Skeletal muscle tissue (tissue), 4 donors: ENCODE results near the gene MSL1. TPM values are rescaled to one million over a fixed set of nuclear protein-coding genes. Genes with fewer than 3 reads are reported as not detected.

Experiments used
- H3K27ac ChIP-seq: one replicate; pipeline ENCODE4 v1.7.0; 2013; ENCODE audit warnings: mild to moderate bottlenecking, low read depth, low read length, inconsistent platforms
- H3K27me3 ChIP-seq, 3 donors: one replicate each; pipeline ENCODE4 v1.7.0; 2013; ENCODE audit warnings: low read length in 3 of 3; ENCODE audit not compliant: control insufficient read depth in 3 of 3, insufficient read depth in 3 of 3
- H3K36me3 ChIP-seq, 3 donors: one replicate each; pipeline ENCODE4 v1.7.0; 2013; ENCODE audit warnings: low read length in 3 of 3; ENCODE audit not compliant: control insufficient read depth in 3 of 3, insufficient read depth in 3 of 3
- H3K4me1 ChIP-seq, 3 donors: one replicate each; pipeline ENCODE4 v1.7.0; 2013; ENCODE audit warnings: low read length in 3 of 3, mild to moderate bottlenecking in 3 of 3; ENCODE audit not compliant: control insufficient read depth in 3 of 3, insufficient read depth in 3 of 3
- H3K4me3 ChIP-seq, 3 donors: one replicate each; pipeline ENCODE4 v1.7.0; 2013; ENCODE audit warnings: low read length in 3 of 3
- H3K9ac ChIP-seq, 3 donors: one replicate each; pipeline ENCODE4 v1.7.0; 2013; ENCODE audit warnings: low read length in 3 of 3, mild to moderate bottlenecking in 3 of 3, moderate library complexity in 2 of 3, low read depth in 1 of 3
- H3K9me3 ChIP-seq, 3 donors: one replicate each; pipeline ENCODE4 v1.7.0; 2013; ENCODE audit warnings: low read length in 3 of 3; ENCODE audit not compliant: control insufficient read depth in 3 of 3
- total RNA-seq: library from RNA; depleted of rRNA; stranded (reverse); fragments of >200 nt; gene quantifications from one replicate; pipeline ENCODE4 v1.2.3, GENCODE V29; 2014
- donor health status: Osteomylitis.

MSL1 gene
- total RNA-seq, 1 donor from 2014 or later, result 53.8 TPM

DNA sequence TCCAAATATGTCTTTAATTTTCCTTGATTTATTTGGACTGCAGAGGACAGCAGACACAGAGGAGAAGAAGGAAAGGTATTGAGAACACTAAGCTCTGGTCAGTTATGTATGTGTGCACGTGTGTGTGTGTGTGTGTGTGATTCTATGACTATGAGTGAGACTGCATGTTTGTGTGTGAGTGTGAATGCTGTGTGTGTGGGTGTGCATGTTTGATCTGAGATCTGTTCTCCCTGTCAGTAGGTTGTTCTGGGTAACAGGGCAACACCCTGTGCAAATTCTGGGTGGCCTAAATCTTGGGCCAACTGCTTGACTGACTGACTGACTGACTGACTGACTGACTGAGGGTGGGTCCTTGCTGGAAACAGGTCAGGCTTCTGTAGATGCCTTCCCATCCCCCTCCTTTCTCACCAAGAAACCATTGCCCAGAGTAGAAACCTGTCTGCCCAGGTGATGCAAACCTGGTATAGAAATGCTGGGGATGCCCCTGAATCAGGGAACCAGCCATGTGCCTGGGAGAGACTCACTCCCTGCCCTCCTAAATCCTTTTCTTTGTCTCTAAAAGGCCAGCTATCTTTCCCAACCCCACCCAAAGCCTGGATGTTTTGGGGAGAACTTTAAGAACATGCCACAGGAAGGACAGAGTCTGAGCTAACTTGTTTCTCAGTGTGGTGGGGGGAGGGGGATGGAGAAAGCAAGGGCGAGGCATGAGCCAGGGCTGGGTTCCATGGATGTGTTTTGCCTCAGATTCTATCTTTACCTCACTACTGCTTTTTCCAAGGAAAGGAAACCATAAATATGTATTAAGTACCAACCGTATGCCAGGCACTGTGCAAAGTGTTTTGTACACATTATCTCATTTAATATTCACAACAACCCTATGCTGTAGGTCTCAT is 16.9 kb upstream of the MSL1 start:
- Histone ChIP-seq H3K9ac (peak overlapping the region in 2 of 3 donors; percentile 36 to 95), H3K4me3 (peak overlapping the region in 2 of 3 donors; percentile 0 to 27), H3K36me3 (peaks cover 0 to 5% (median 0%) of the 10 kb centered on the region in 3 donors), H3K27me3 (no peaks in the 10 kb centered on the region), H3K27ac (peak overlapping the region; percentile 99), H3K9me3 (no peaks in the 10 kb centered on the region), H3K4me1 (peaks cover 85 to 94% (median 88%) of the 10 kb centered on the region in 3 donors)

DNA sequence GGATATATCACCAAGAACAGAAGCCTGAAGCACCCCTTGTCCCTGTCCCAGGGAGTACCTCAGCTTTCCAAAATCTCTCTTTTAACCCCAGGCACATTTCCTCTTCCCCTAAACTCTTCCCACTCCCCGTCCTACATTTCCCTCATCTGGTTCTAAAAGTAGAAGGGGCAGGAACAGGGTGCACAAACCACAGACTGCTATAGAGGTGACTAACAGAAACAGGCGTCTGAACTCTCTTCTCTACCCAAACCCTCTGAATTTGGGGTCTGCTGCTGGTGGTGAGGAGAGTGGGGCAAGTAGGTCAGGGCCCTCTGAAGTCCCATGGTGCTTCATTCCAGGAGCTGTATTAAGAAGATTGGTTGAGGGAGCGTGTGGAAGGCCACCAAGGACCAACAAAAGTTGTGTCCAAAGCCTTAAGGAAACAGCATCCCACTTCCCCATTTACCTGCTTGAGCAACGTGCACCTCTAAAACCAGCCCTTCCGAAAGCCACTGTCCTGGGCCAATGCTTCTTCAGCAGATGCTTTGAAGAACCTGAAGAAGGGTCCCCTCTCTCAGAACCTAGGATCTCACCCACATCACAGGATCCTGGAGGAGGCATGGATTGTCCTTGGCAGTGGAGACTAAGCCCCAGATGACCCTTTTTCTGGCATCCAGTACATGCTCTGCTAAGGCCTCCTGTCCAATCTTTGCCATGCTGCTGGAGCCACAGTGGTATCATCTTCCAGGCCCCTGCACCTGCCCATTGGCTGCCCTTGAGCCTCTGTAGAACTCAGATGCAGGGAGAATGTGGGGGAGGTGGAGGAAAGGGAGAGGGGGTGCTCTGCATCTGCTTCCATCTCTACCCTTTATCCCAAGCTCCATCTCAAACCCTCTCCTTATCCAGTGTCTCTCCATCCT is 15.7 kb upstream of the MSL1 start:
- peak overlapping the region; percentile 42 to 95 (median 83) for H3K9ac ChIP-seq
- no peaks in the 10 kb centered on the region for H3K36me3 ChIP-seq

DNA sequence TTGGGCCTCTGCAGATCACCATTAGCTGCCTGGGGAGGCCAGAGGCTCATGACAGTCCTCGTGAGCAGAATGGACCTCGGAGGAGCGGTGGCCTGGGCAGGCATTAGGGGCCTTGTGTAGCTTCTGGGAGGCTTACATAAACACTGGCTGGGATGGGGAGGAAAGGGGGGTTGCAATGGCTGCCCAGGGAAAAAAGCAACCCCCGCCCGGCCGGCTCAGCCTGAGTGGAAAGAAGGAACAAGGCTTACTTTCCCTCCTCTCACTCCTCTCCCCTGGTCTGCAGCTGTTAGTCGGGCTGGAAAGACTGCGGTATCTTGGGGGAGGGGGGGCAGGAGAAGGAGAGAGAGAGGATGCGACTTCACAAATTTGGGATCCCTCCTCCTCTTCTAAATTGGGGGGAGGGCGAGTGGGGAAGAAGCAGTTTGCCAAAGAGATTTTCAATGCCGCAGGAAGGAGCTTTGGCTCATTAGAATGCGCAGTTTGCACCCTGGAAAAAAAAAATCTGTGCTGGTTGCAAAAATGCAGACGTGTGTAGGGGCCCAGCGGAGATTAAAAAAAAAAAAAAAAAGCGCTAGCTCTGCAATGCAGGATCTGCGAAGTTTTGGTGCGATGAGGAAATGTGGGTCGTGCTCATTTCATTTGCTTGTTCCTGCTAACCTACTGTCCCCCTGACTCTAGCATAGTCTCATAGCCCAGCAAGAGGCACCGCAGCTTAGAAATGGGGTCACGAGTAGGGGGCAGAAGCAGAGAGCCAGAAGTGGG is 14.8 kb upstream of the MSL1 start:
- peaks cover 92 to 96% (median 95%) of the 10 kb centered on the region in 3 donors for H3K4me1 ChIP-seq
- peak overlapping the region; percentile 47 to 68 (median 55) for H3K4me3 ChIP-seq
- H3K9ac ChIP-seq, result peak overlapping the region; percentile 73 to 95 (median 83)

More for the DNA sequence above, 15.7 kb upstream of the MSL1 start:
- peaks cover 92 to 96% (median 96%) of the 10 kb centered on the region in 3 donors for H3K4me1 ChIP-seq
- H3K4me3 ChIP-seq, result peak overlapping the region; percentile 44 to 68 (median 57)
- no peaks in the 10 kb centered on the region for H3K9me3 ChIP-seq
- H3K27ac ChIP-seq, result peak overlapping the region; percentile 99
- H3K27me3 ChIP-seq, result no peaks in the 10 kb centered on the region

DNA sequence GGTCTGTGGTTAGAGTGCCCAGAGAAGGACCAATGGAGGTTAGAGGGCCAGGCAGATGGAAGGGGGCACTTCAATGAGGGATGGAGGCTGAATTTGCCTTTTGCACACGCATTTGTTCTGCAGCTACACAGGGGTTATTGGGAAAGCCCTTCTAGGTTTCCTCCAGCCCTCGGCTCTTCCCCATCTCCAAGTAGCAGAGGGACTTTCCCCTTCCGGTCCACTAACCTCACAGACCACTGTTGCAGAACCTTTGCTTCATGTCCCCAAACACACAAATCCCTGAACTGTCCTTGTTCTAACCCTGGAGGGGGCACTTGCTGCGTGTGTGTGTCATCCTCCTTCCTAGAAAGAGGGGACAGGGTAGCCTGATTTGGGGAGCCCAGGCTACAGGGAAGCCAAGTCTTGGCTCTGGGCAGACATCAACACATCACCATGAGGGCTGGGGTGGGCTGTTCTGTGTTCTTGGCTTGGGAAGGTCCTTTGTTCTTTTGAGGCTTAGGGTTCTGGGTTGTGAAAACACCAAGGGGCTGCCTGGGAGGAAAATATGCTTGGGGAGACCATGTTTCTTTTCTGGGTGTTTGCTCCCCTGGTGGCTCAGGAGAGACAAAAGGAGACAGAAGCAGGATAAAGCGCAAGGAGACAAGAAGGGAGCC is 14.1 kb upstream of the MSL1 start:
- Histone ChIP-seq H3K9ac (peak overlapping the region; percentile 73 to 95 (median 83)), H3K36me3 (no peaks in the 10 kb centered on the region), H3K27ac (peak overlapping the region; percentile 99), H3K4me3 (peak overlapping the region; percentile 47 to 68 (median 55)), H3K27me3 (no peaks in the 10 kb centered on the region), H3K9me3 (no peaks in the 10 kb centered on the region), H3K4me1 (peaks cover 98 to 99% (median 98%) of the 10 kb centered on the region in 3 donors)

More for the DNA sequence above, 14.8 kb upstream of the MSL1 start:
- Histone ChIP-seq H3K36me3 (no peaks in the 10 kb centered on the region), H3K27ac (peak overlapping the region; percentile 99), H3K27me3 (no peaks in the 10 kb centered on the region), H3K9me3 (no peaks in the 10 kb centered on the region)

DNA sequence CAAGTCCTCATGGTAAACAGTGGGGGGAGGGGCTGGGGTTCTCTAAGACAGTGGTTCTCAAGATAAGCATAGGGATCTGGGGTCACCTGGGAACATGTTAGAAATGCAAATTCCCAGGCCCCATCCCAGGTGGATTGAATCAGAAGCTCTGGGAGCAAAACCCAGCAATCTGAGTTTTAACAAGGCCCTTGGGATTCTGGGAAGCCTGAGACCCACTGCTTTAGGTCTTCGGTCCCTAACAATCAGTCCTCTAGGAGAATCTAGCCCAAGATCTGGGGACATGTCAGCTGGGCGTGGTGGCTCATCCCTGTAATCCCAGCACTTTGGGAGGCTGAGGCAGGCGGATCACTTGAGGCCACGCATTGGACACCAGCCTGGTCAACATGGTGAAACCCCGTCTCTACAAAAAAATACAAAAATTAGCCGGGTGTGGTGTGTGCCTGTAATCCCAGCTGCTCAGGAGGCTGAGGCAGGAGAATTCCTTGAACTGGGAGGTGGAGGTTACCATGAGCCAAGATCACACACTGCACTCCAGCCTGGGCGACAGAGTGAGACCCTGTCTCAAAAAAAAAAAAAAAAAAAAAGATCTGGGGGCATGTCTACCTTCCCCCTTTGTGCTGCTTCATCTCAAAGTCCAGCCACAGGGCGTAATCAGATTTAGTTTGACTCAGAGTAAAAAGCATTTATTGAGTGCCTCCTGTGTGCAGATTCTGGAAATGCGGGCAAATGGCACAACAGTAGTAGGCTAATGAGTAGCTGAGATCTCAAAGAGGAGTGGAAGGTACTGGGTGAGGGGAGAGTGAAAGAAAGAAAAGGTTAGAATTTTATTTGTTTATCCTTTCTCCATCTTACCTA is 12.6 kb upstream of the MSL1 start:
- no peaks in the 10 kb centered on the region for H3K9me3 ChIP-seq
- H3K4me1 ChIP-seq, result peaks cover 95 to 98% (median 97%) of the 10 kb centered on the region in 3 donors
- peak overlapping the region in 1 of 3 donors; percentile 29 for H3K4me3 ChIP-seq
- H3K36me3 ChIP-seq, result no peaks in the 10 kb centered on the region
- peak overlapping the region; percentile 35 to 85 (median 73) for H3K9ac ChIP-seq
- H3K27ac ChIP-seq, result peak overlapping the region; percentile 99
- no peaks in the 10 kb centered on the region for H3K27me3 ChIP-seq

DNA sequence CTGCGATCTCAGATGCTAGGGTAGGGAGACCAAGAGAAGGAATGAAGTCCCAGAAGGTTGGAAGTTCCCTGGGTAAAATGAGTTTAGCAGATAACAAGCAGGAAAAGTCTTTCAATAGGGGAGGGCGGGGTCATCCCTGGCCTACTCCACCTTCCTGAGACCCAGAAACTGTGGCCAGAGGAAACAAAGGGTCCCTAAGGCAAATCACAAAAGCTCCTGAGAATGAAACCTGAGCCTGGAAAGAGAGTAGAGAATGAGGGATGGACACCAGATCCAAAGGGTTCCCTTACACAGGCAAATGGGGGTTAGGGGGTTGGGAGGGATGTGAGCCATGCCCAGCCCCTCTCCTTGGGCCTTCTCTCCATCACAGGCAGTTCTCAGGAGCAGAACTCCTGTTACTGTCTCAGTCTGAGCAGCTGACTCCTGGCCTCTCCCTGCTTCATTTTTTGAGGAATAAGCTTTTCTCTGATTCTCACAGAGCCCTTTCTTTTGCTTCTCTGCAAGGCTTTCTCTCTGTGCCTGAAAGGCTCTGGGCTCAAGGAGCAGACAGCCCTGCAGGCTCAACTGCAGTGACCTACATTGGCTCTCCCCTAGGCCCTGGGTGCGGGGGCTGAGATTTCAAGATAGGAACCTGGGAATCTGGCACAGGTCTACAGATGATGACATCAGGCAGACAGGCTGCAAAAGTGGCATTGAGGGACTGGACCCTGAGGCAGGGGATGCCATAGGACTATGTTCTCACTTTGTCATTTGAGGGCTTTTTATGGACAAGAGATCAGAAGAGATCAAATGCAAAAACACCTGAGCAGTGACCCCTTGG is 11.5 kb upstream of the MSL1 start:
- Histone ChIP-seq H3K9me3 (no peaks in the 10 kb centered on the region), H3K36me3 (no peaks in the 10 kb centered on the region), H3K27me3 (no peaks in the 10 kb centered on the region), H3K27ac (peak overlapping the region; percentile 99), H3K4me1 (peaks cover 90 to 97% (median 94%) of the 10 kb centered on the region in 3 donors), H3K9ac (peak overlapping the region; percentile 46 to 85 (median 46)), H3K4me3 (peak overlapping the region; percentile 20 to 55 (median 23))

DNA sequence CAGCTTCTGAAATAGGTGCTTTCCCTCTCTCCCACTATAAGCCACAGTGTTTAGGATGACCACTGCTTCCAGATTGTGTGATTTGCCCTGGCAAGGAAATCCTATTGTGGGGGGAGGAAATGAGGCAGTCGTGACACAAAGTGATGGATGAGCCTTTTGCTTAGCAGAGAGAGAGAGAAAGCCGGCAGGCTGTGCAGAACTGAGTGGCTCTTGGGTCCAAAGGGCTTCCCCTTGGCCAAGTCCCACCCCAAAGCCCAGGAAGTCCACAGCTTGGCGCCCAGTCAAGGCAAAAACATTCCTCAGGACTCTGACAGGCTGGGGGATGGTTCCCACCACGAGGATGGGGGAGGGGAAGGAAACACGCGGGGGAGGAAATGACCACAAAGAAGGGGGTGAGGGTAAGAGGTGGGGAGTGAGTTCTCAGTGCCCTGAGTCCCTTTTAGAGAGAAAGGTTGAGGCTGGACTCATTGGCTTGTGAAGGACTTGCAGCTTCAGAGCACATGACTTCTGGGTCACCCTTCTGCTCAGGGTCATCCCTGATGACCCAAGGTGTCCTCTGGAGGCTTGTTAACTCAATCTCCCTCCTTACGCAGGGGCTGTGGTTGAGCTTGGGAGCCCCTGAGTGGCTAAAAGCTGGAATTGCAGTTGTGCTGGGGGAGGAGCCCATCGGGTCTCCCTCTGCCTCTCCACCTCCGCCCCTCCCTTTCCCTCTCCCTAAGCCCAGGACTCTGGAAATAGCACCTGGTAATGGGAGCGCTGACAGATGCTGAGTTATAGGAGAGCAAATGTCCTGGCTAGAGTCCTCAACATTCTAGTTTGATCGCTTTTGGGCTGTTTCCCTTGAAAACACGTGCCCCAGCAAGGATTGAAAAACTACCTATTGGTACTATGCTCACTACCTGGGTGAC is 10.3 kb upstream of the MSL1 start:
- Histone ChIP-seq H3K27ac (peak overlapping the region; percentile 99), H3K9ac (peak overlapping the region; percentile 65 to 85 (median 80)), H3K9me3 (no peaks in the 10 kb centered on the region), H3K27me3 (no peaks in the 10 kb centered on the region), H3K4me1 (peaks cover 78 to 85% (median 82%) of the 10 kb centered on the region in 3 donors), H3K4me3 (peak overlapping the region; percentile 23 to 76 (median 55)), H3K36me3 (no peaks in the 10 kb centered on the region)
